Immature natural killer cell (primary cell): Measurements from ENCODE around the gene RABGAP1L. TPM values are rescaled to one million over a fixed set of nuclear protein-coding genes. Genes with fewer than 3 reads are reported as not detected.
"Not testable (repeated sequence)": the region's sequence is repeated elsewhere in the genome, so short reads cannot be mapped to it uniquely, and the experiment has no call there.

ENCODE experiments used
- DNase-seq, 3 donors: peaks; one replicate each; pipeline ENCODE4 v3.0.0; 2022; ENCODE audit warnings: mixed read lengths in 1 of 3
- H3K27ac Mint-ChIP-seq, 6 donors: one replicate each; pipeline ENCODE4 v1.8.0; 2020; ENCODE audit warnings: mixed read lengths in 6 of 6, mild to moderate bottlenecking in 5 of 6, inconsistent platforms in 4 of 6, moderate library complexity in 3 of 6
- H3K27me3 Mint-ChIP-seq, 3 donors: one replicate each; pipeline ENCODE4 v1.8.0; 2020 to 2021; ENCODE audit warnings: low read depth in 3 of 3, mild to moderate bottlenecking in 3 of 3, mixed read lengths in 3 of 3, moderate library complexity in 3 of 3, inconsistent platforms in 1 of 3
- H3K36me3 Mint-ChIP-seq, 3 donors: one replicate each; pipeline ENCODE4 v1.8.0; 2020; ENCODE audit warnings: mixed read lengths in 3 of 3, inconsistent platforms in 2 of 3, mild to moderate bottlenecking in 2 of 3
- H3K4me1 Mint-ChIP-seq, 2 donors: one replicate each; pipeline ENCODE4 v1.8.0; 2020; ENCODE audit warnings: inconsistent platforms in 2 of 2, mild to moderate bottlenecking in 2 of 2, mixed read lengths in 2 of 2, moderate library complexity in 1 of 2
- H3K4me3 Mint-ChIP-seq, 5 donors: one replicate each; pipeline ENCODE4 v1.8.0; 2020; ENCODE audit warnings: mild to moderate bottlenecking in 5 of 5, mixed read lengths in 5 of 5, inconsistent platforms in 3 of 5, moderate library complexity in 3 of 5
- H3K9me3 Mint-ChIP-seq, 6 donors: one replicate each; pipeline ENCODE4 v1.8.0; 2020; ENCODE audit warnings: mild to moderate bottlenecking in 6 of 6, mixed read lengths in 6 of 6, inconsistent platforms in 4 of 6, moderate library complexity in 3 of 6
- polyA plus RNA-seq, 3 donors: library from polyadenylated mRNA; unstranded; fragments of 300-500 nt; fragmentation: Illumina TruSeq; gene quantifications; one replicate each; pipeline ENCODE4 v1.2.3, GENCODE V29; 2021

The RABGAP1L gene
- polyA plus RNA-seq, 3 donors from 2014 or later, result 80.2 to 114 (median 86.8) TPM

DNA sequence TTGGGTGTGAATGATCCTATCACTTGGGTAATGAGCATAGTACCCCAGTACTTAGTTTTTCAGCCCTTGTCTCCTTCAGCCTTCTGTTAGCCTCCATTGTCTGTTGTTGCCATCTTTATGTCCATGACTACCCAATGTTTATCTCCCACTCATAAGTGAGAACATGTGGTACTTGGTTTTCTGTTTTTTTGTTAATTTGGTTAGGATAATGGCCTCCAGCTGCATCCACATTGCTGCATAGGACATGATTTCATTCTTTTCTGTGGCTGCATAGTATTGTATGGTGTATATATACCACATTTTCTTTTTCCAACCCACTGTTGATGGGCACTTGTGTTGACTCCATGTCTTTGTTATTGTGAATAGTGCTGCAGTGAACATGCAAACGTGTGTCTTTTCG, 248.8 kb downstream of the RABGAP1L start:
- H3K36me3 Mint-ChIP-seq, result peaks cover 0 to 4% (median 0%) of the 10 kb centered on the region in 3 donors
- H3K27ac Mint-ChIP-seq, result peak overlapping the region in 1 of 6 donors; percentile 60
- H3K27me3 Mint-ChIP-seq, result no peaks in the 10 kb centered on the region
- peaks cover 0 to 2% (median 0%) of the 10 kb centered on the region in 6 donors for H3K9me3 Mint-ChIP-seq
- H3K4me3 Mint-ChIP-seq, result no peak overlapping the region
- no peak for DNase-seq
- H3K4me1 Mint-ChIP-seq, result peaks cover 15 to 56% of the 10 kb centered on the region in 2 donors

DNA sequence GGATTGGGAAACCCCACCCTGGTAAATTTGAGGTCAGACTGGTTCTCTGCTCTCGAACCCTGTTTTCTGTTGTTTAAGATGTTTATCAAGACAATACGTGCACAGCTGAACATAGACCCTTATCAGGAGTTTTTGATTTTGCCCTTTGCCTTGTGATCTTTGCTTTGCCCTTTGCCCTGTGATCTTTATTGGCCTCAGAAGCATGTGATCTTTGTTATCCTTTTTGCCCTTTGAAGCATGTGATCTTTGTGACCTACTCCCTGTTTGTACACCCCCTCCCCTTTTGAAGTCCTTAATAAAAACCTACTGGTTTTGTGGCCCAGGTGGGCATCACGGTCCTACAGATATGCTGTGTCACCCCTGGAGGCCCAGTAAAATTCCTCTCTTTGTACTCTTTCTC, 250.5 kb downstream of the RABGAP1L start:
- not testable (repeated sequence) for H3K9me3 Mint-ChIP-seq, H3K36me3 Mint-ChIP-seq, DNase-seq, H3K27me3 Mint-ChIP-seq, H3K4me3 Mint-ChIP-seq
- H3K27ac Mint-ChIP-seq, result peak overlapping the region in 1 of 6 donors; percentile 21
- H3K4me1 Mint-ChIP-seq, result peaks cover 26 to 73% of the 10 kb centered on the region in 2 donors

DNA sequence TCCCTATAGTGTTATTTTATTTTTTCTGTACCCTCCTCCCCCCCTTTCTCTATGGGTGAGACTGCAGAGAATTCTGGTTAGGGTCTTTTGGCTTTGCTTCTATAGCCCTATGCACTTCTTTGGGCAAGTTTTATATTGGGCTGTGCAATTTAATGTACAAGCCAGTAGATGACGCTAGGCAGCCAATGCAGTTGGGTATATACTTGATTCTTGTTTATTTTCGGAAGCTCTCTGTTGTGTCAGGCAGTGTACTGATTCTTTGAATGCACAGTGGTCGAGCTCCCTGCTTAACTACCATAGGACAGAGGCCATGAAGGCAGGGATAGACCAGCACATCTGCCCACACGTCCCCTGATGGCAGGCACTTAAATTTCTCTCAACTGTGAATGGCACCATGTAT, 254.3 kb downstream of the RABGAP1L start:
- Mint-ChIP-seq H3K4me3 (peak overlapping the region in 3 of 5 donors; percentile 53 to 59 (median 54)), H3K36me3 (peaks cover 0 to 4% (median 0%) of the 10 kb centered on the region in 3 donors), H3K4me1 (peaks cover 25 to 64% of the 10 kb centered on the region in 2 donors), H3K27me3 (no peaks in the 10 kb centered on the region), H3K9me3 (peaks cover 0 to 2% (median 0%) of the 10 kb centered on the region in 6 donors), H3K27ac (peak overlapping the region in 3 of 6 donors; percentile 34 to 77 (median 43))
- no peak for DNase-seq

DNA sequence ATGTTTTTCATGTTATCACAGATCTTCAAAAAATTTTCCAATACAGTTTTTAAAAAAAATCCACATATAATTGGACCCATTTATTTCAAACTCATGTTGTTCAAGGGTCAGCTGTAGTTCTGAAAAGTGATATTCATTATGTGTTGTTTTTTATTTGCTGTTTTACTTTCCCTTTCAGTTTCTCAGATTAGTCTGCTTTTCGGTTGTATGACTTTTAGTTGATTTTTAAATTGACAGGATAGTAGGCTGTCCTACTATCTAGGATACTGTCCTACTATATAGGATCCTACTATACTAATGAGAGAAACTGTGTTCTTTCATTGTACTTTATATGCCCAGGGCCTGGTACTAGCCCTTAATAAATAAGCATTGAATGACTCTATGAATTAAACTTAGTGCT, 254.9 kb downstream of the RABGAP1L start:
- Mint-ChIP-seq H3K4me1 (peaks cover 25 to 60% of the 10 kb centered on the region in 2 donors), H3K36me3 (peaks cover 0 to 4% (median 0%) of the 10 kb centered on the region in 3 donors), H3K4me3 (peak overlapping the region; percentile 74 to 83 (median 77)), H3K27ac (peak overlapping the region in 5 of 6 donors; percentile 20 to 86 (median 51)), H3K27me3 (no peaks in the 10 kb centered on the region), H3K9me3 (peaks cover 0 to 2% (median 0%) of the 10 kb centered on the region in 6 donors)
- DNase-seq, result peak in 2 of 3 donors; percentile 2 to 8

DNA sequence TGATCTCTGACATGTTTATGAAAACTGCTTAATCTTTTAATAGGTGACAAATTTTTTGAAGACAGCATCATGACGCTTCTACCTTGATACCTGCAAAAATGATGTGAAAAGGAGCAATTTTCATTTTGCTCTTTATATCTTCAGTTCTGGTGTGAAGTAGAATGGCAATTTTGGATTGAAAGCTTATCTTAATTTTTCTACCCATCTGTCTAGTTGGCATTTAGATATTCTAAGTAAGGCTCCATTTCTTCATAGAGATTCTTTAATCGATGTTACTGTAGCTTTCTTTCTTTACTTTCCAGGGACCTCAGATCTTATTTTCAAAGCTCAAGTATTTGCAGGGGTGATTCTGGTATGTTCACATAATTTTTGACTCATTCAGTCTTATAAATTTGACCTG, 256.2 kb downstream of the RABGAP1L start:
- Mint-ChIP-seq H3K9me3 (no peaks in the 10 kb centered on the region), H3K27ac (peak overlapping the region in 2 of 6 donors; percentile 62 to 83), H3K4me1 (peaks cover 25 to 64% of the 10 kb centered on the region in 2 donors), H3K36me3 (no peaks in the 10 kb centered on the region), H3K27me3 (no peaks in the 10 kb centered on the region), H3K4me3 (peak overlapping the region in 1 of 5 donors; percentile 6)
- DNase-seq, result no peak

DNA sequence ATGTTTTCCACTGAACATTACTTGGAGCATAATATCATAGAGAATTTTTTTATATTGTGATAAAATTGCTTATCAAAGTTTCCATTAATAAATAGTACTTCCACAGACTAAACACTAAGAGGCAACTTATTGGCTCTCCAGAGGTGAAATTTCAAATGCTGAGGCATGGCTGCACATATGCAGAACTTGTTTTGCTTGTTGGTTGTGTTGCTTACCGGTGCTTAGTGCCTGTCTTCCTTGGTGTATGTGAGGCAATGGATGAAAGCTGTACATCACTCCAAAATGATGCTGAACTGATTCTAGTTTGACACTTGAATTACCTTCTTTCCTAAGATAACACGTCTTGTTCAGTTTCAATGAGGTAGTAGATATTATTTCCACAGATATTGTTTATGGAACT, 258.6 kb downstream of the RABGAP1L start:
- no peak overlapping the region for H3K4me3 Mint-ChIP-seq
- no peaks in the 10 kb centered on the region for H3K27me3 Mint-ChIP-seq
- no peak for DNase-seq
- H3K9me3 Mint-ChIP-seq, result no peaks in the 10 kb centered on the region
- H3K27ac Mint-ChIP-seq, result no peak overlapping the region
- H3K36me3 Mint-ChIP-seq, result peaks cover 0 to 5% (median 0%) of the 10 kb centered on the region in 3 donors
- peaks cover 13 to 40% of the 10 kb centered on the region in 2 donors for H3K4me1 Mint-ChIP-seq

DNA sequence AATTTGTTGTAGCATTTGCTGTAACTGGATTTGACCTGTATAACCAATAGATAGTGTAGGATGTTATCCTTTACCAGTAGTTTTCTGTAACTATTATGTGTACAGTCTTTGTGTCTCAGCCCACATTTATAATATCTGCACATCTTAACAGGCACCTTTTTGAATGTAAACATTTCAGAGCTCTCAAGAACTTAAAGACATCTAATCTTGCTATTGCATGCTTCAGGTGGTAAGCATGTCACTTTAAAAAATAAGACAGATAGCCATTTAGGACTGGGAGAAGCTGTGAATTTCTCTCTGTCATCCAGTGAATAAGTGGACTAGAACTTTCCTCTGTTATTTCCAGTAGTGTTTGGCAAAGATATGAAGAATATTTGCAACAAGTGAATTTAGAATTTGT, 265.8 kb downstream of the RABGAP1L start:
- no peaks in the 10 kb centered on the region for H3K9me3 Mint-ChIP-seq
- H3K27me3 Mint-ChIP-seq, result no peaks in the 10 kb centered on the region
- peaks cover 0 to 5% (median 0%) of the 10 kb centered on the region in 3 donors for H3K36me3 Mint-ChIP-seq
- DNase-seq, result no peak
- no peak overlapping the region for H3K27ac Mint-ChIP-seq
- no peak overlapping the region for H3K4me3 Mint-ChIP-seq
- H3K4me1 Mint-ChIP-seq, result peaks cover 13 to 36% of the 10 kb centered on the region in 2 donors

DNA sequence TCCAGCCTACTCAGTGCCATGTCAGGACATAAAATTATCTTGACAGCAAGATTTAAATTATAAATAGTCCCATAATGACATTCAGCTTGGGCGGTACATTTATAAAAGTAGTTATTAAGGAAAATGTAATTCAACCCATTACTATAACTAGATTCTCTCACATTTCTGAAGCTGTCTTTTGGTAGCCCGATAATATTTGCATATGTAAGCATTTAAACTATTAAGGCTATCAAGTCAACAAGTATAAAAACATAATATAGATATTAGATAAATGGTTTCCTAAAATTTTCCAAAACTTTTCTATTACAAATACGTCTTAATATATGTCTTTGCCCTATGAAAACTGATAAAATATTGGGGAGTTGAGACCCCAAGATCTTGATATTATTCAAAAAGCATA, 266.8 kb downstream of the RABGAP1L start:
- Mint-ChIP-seq H3K4me3 (no peak overlapping the region), H3K36me3 (peaks cover 0 to 4% (median 0%) of the 10 kb centered on the region in 3 donors), H3K9me3 (no peaks in the 10 kb centered on the region), H3K27me3 (no peaks in the 10 kb centered on the region), H3K27ac (no peak overlapping the region), H3K4me1 (peaks cover 11 to 34% of the 10 kb centered on the region in 2 donors)
- DNase-seq, result no peak

DNA sequence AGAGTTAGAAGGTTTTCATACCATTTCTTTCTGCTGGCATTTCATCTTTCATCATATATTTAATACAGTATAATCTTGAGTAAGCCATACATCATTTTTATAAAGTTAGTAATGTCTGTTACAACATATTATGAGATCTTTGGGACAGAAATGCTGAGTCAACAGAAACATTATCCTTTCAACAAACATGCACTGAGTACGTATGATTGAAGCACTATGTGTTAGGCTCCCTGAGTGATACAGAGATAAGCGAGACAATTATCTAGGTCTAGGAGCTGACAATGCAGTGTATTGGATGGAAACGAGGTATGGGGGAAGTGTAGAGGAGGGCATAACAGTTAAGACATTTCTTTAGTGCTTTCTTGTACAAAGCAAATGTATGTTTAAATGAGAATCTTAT, 268.7 kb downstream of the RABGAP1L start:
- H3K27ac Mint-ChIP-seq, result no peak overlapping the region
- H3K9me3 Mint-ChIP-seq, result no peaks in the 10 kb centered on the region
- H3K4me1 Mint-ChIP-seq, result peaks cover 11 to 34% of the 10 kb centered on the region in 2 donors
- DNase-seq, result no peak
- no peaks in the 10 kb centered on the region for H3K27me3 Mint-ChIP-seq
- no peaks in the 10 kb centered on the region for H3K36me3 Mint-ChIP-seq
- H3K4me3 Mint-ChIP-seq, result no peak overlapping the region

DNA sequence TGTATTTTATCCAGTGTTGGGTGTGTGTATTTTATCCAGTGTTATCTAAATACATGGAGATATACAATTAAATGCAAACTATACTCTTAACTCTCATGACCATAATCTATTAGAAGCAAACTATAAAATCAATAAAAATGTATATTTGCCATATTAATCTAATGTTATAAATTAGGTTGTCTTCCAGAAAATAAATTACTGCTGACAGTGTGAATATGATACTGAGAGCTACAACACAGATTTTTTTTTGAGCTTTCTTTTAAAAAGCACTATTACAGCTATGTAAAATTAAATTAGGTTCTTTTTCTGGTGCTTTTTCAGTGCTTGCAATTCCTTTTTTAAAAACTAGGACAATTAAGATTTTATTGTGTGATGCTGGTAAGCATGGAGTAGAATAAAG, 269.4 kb downstream of the RABGAP1L start:
- no peaks in the 10 kb centered on the region for H3K27me3 Mint-ChIP-seq
- H3K36me3 Mint-ChIP-seq, result no peaks in the 10 kb centered on the region
- no peak for DNase-seq
- H3K4me1 Mint-ChIP-seq, result peaks cover 11 to 32% of the 10 kb centered on the region in 2 donors
- no peak overlapping the region for H3K4me3 Mint-ChIP-seq
- H3K9me3 Mint-ChIP-seq, result no peaks in the 10 kb centered on the region
- H3K27ac Mint-ChIP-seq, result no peak overlapping the region

DNA sequence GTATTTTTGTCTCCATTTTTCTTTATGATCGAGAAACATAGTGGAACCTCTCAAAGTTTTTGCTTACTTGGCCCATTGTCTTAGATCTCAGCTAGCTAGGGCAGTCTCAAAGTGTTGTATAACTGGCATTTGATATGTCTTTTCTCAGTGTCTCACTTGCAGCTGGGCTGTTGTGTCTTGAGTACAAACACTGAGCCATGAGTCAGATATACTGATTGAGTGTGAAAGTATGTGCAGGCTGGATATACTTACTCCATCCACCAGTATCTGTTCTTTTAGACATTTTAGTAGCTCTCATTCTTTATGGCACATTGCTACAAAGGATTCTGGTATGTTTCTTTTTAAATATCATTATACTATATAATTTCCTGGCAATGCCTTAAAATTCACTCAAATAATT, 274.1 kb downstream of the RABGAP1L start:
- Mint-ChIP-seq H3K9me3 (no peaks in the 10 kb centered on the region), H3K27ac (peak overlapping the region in 1 of 6 donors; percentile 38), H3K4me1 (peaks cover 2 to 12% of the 10 kb centered on the region in 2 donors), H3K27me3 (no peaks in the 10 kb centered on the region), H3K36me3 (peaks cover 0 to 3% (median 0%) of the 10 kb centered on the region in 3 donors), H3K4me3 (no peak overlapping the region)
- DNase-seq, result no peak

DNA sequence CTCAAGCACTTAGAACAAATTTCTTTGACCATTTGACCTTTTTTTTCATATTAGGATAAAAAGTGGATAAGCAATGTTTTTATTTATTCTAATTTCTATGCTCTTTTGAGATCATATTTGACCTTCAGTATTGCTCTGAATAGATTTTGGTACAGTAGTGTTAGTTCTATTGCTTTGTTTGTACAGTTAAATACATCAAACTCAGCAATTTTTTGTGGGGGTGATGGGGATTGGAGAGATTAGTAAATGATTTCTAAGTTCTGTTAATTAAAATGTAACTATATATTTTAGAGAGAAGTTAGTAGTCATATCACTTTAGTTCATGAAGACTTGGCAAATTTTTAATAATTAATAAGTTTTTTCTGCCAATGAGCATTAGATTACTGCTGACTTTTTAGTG, 286.0 kb downstream of the RABGAP1L start:
- Mint-ChIP-seq H3K4me3 (no peak overlapping the region), H3K27ac (peak overlapping the region in 2 of 6 donors; percentile 24 to 30), H3K9me3 (no peaks in the 10 kb centered on the region), H3K36me3 (no peaks in the 10 kb centered on the region), H3K27me3 (no peaks in the 10 kb centered on the region), H3K4me1 (peaks cover 5 to 24% of the 10 kb centered on the region in 2 donors)
- DNase-seq, result no peak

DNA sequence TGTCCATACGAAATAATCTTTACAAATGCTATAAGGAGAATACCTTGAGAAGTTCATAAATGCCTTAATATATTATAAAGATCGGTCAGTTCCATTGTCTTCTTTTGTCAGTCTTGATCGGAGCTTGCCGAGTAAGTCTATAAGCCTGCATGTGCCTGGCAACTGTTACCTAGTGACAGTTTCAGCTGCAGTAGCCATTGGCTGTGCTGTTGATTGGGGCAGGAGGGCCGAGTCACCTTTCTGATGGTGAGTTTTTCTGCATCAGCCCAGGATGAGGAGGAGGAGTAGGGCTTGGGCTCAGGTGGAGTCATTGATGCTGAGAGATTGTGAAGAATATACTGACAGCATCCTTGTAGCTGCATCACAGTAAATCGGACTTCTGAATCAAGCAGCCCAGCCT, 286.5 kb downstream of the RABGAP1L start:
- H3K27ac Mint-ChIP-seq, result peak overlapping the region in 2 of 6 donors; percentile 24 to 49
- no peaks in the 10 kb centered on the region for H3K36me3 Mint-ChIP-seq
- DNase-seq, result no peak
- H3K4me1 Mint-ChIP-seq, result peaks cover 5 to 24% of the 10 kb centered on the region in 2 donors
- no peaks in the 10 kb centered on the region for H3K9me3 Mint-ChIP-seq
- no peak overlapping the region for H3K4me3 Mint-ChIP-seq
- no peaks in the 10 kb centered on the region for H3K27me3 Mint-ChIP-seq

DNA sequence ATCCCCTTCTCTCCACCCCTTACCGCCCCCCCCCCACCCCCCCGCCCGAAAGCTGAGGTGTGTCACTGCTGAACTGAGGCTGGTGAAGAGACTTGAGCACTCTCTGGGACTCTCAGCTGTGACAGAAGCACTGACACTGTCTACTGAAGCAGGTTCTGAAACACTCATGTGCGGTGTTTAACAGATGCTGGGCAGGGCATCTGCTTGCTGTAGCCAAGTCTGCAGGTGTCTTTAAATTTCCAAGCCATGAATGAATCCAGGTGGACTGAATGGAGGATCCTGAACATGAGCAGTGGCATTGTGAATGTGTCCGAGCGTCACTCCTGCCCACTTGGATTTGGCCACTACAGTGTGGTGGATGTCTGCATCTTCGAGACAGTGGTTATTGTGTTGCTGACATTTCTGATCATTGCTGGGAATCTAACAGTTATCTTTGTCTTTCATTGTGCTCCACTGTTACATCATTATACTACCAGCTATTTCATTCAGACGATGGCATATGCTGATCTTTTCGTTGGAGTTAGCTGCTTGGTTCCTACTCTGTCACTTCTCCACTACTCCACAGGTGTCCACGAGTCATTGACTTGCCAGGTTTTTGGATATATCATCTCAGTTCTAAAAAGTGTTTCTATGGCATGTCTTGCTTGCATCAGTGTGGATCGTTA, 288.7 kb downstream of the RABGAP1L start, which contains the start of gene GPR52:
GPR52 (plus strand) TSS at position 99 of the 665 bp plus-strand sequence; CDS start at position 247, 148 bp downstream.
- H3K27me3 Mint-ChIP-seq, result no peaks in the 10 kb centered on the region
- H3K36me3 Mint-ChIP-seq, result no peaks in the 10 kb centered on the region
- H3K4me1 Mint-ChIP-seq, result peaks cover 5 to 24% of the 10 kb centered on the region in 2 donors
- H3K27ac Mint-ChIP-seq, result peak within 1 kb of the TSS in 1 of 6 donors; percentile 65
- H3K4me3 Mint-ChIP-seq, result no peak within 1 kb of the TSS
- no peaks in the 10 kb centered on the region for H3K9me3 Mint-ChIP-seq
- DNase-seq, result no peak
